SK-N-SH (cell line): ENCODE data around the gene BABAM1. TPM values are rescaled to one million over a fixed set of nuclear protein-coding genes. Genes with fewer than 3 reads are reported as not detected.
A peak's percentile ranks its signal among the peaks of the same experiment; 100 is the strongest.

Experiments used
- CTCF ChIA-PET: fragments of 300-600, 350-600 bp; formaldehyde crosslinking; extraction: SDS; loops from one replicate; lab custom pipeline; 2021; lab: Yijun Ruan, JAX
- POLR2A ChIA-PET: fragments of 350-600 bp; sonication (Branson Sonifier 250); formaldehyde crosslinking; extraction: SDS; loops from one replicate; lab custom pipeline; 2020; ENCODE audit warnings: antibody characterized with exemption, inconsistent platforms; lab: Yijun Ruan, JAX
- DNase-seq: peaks from one replicate; pipeline ENCODE4 v3.0.0; 2012
- H2AFZ ChIP-seq: fragments of 200-600 bp; sonication (generic); 2 replicates; pipeline ENCODE4 v1.8.1; 2016; ENCODE audit warnings: antibody characterized with exemption, mild to moderate bottlenecking, low read depth
- H3F3A ChIP-seq: fragments of 200-600 bp; sonication (generic); replicated peaks from 2 replicates; pipeline ENCODE3; 2016; ENCODE audit warnings: antibody characterized with exemption, mild to moderate bottlenecking; ENCODE audit not compliant: insufficient read depth
- H3K27ac ChIP-seq, 2 experiments: fragments of 200-500 bp in 1 of 2; fragments of 200-600 bp in 1 of 2; sonication (Bioruptor generic) in 1 of 2; sonication (generic), shearing (Covaris generic) in 1 of 2; 2 replicates each; pipeline versions ENCODE4 v1.5.1 to v1.6.1; 2014 to 2016; ENCODE audit warnings: low read depth in 2 of 2, inconsistent platforms in 1 of 2, low read length in 1 of 2, mild to moderate bottlenecking in 1 of 2, mixed read lengths in 1 of 2
- H3K27me3 ChIP-seq: fragments of 200-600 bp; sonication (generic), shearing (Covaris generic); 2 replicates; pipeline ENCODE4 v1.6.1; 2016; ENCODE audit warnings: mixed run types; ENCODE audit not compliant: insufficient read depth
- H3K36me3 ChIP-seq, 2 experiments: fragments of 200-500 bp in 1 of 2; fragments of 200-600 bp in 1 of 2; sonication (Bioruptor generic) in 1 of 2; sonication (generic) in 1 of 2; replicated peaks in 1 of 2; 2 replicates each; pipeline versions ENCODE3 to v1.5.1; 2014 to 2016; ENCODE audit warnings: low read length in 1 of 2, mild to moderate bottlenecking in 1 of 2; ENCODE audit not compliant: insufficient read depth in 2 of 2, control insufficient read depth in 1 of 2
- H3K4me1 ChIP-seq, 2 experiments: fragments of 200-500 bp in 1 of 2; fragments of 200-600 bp in 1 of 2; sonication (Bioruptor generic) in 1 of 2; sonication (generic), shearing (Covaris generic) in 1 of 2; 2 replicates each; pipeline versions ENCODE4 v1.5.1 to v1.6.1; 2014 to 2016; ENCODE audit warnings: low read depth in 1 of 2, low read length in 1 of 2, mixed run types in 1 of 2; ENCODE audit not compliant: insufficient read depth in 2 of 2, control insufficient read depth in 1 of 2
- H3K4me2 ChIP-seq: fragments of 200-600 bp; sonication (generic), shearing (Covaris generic); 2 replicates; pipeline ENCODE4 v1.6.1; 2017; ENCODE audit warnings: mixed run types
- H3K4me3 ChIP-seq, 2 experiments: fragments of 200-500 bp in 1 of 2; fragments of 200-600 bp in 1 of 2; sonication (Bioruptor generic) in 1 of 2; sonication (generic), shearing (Covaris generic) in 1 of 2; 2 replicates each; pipeline versions ENCODE4 v1.5.1 to v1.8.1; 2014 to 2016; ENCODE audit warnings: low read depth in 2 of 2, inconsistent platforms in 1 of 2, low read length in 1 of 2, mild to moderate bottlenecking in 1 of 2, mixed read lengths in 1 of 2, moderate library complexity in 1 of 2
- H3K79me2 ChIP-seq: fragments of 200-600 bp; sonication (generic); 2 replicates; pipeline ENCODE4 v1.8.1; 2017; ENCODE audit warnings: mild to moderate bottlenecking; ENCODE audit not compliant: insufficient read depth
- H3K9ac ChIP-seq: fragments of 200-600 bp; sonication (generic); 2 replicates; pipeline ENCODE4 v1.6.1; 2017; ENCODE audit warnings: mixed run types
- H3K9me2 ChIP-seq: fragments of 200-600 bp; sonication (generic); 2 replicates; pipeline ENCODE4 v1.6.1; 2017; ENCODE audit warnings: mixed run types
- H3K9me3 ChIP-seq: fragments of 200-600 bp; sonication (generic); 2 replicates; pipeline ENCODE4 v1.6.1; 2017; ENCODE audit warnings: mixed run types, mild to moderate bottlenecking, moderate library complexity
- H4K20me1 ChIP-seq: fragments of 200-600 bp; sonication (generic); 2 replicates; pipeline ENCODE4 v1.6.1; 2017; ENCODE audit warnings: mild to moderate bottlenecking, mixed run types; ENCODE audit not compliant: insufficient read depth
- CHD2 ChIP-seq: fragments of 150-350 bp; IDR thresholded peaks from 2 replicates; pipeline ENCODE4 v1.6.1; 2018; ENCODE audit warnings: low read length; ENCODE audit not compliant: partially characterized antibody
- EZH2phosphoT487 ChIP-seq: fragments of 200-600 bp; sonication (generic); IDR thresholded peaks from 2 replicates; pipeline ENCODE4 v1.6.1; 2017; ENCODE audit warnings: low read depth, mixed run types, mild to moderate bottlenecking, antibody characterized with exemption, moderate library complexity, borderline replicate concordance
- FOSL2 ChIP-seq: IDR thresholded peaks from 2 replicates; pipeline ENCODE4 v1.4.0; 2012; ENCODE audit warnings: low read depth, mild to moderate bottlenecking, moderate library complexity, borderline replicate concordance
- FOXJ3 ChIP-seq: sonication (generic); formaldehyde crosslinking; IDR thresholded peaks from 2 replicates; pipeline ENCODE4 v1.5.1; 2020; ENCODE audit warnings: mild to moderate bottlenecking, missing genetic modification reagents
- FOXM1 ChIP-seq: IDR thresholded peaks from 2 replicates; pipeline ENCODE4 v1.4.0; 2012; ENCODE audit warnings: low read depth, mild to moderate bottlenecking
- GABPA ChIP-seq: IDR thresholded peaks from 2 replicates; pipeline ENCODE4 v1.4.0; 2012; ENCODE audit warnings: low read depth, mild to moderate bottlenecking
- GATA2 ChIP-seq: sonication (generic); formaldehyde crosslinking; IDR thresholded peaks from 2 replicates; pipeline ENCODE4 v1.5.0; 2020; ENCODE audit warnings: mild to moderate bottlenecking, missing genetic modification reagents
- JUND ChIP-seq: IDR thresholded peaks from 2 replicates; pipeline ENCODE4 v1.4.0; 2012
- MAX ChIP-seq: IDR thresholded peaks from 2 replicates; pipeline ENCODE4 v1.4.0; 2012; ENCODE audit warnings: low read depth
- MEF2A ChIP-seq: IDR thresholded peaks from 2 replicates; pipeline ENCODE4 v1.4.0; 2012; ENCODE audit warnings: low read depth, borderline replicate concordance
- MXI1 ChIP-seq: IDR thresholded peaks from 2 replicates; pipeline ENCODE4 v1.6.1; 2012; ENCODE audit warnings: mild to moderate bottlenecking, low read depth, low read length, improper control_type of control experiment
- POLR2AphosphoS5 ChIP-seq: IDR thresholded peaks from 2 replicates; pipeline ENCODE4 v1.6.1; 2012; ENCODE audit warnings: low read depth, low read length
- RXRA ChIP-seq: IDR thresholded peaks from 2 replicates; pipeline ENCODE4 v1.4.0; 2012; ENCODE audit warnings: low read depth, mild to moderate bottlenecking, borderline replicate concordance
- SIN3A ChIP-seq: IDR thresholded peaks from 2 replicates; pipeline ENCODE4 v1.6.1; 2012; ENCODE audit warnings: low read depth, mild to moderate bottlenecking, low read length, moderate library complexity, borderline replicate concordance
- TEAD4 ChIP-seq: IDR thresholded peaks from 2 replicates; pipeline ENCODE4 v1.4.0; 2012; ENCODE audit warnings: mild to moderate bottlenecking, borderline replicate concordance; ENCODE audit not compliant: insufficient read depth
- USF2 ChIP-seq: fragments of 150-350 bp; IDR thresholded peaks from 2 replicates; pipeline ENCODE4 v1.6.1; 2017; ENCODE audit warnings: antibody characterized with exemption, low read length, low read depth, borderline replicate concordance
- YY1 ChIP-seq: IDR thresholded peaks from 2 replicates; pipeline ENCODE4 v1.4.0; 2012; ENCODE audit warnings: low read depth, mild to moderate bottlenecking
- WGBS: methylation state at CpG from one replicate; pipeline ENCODE4 v1.1.6; 2017; ENCODE audit warnings: low lambda C conversion rate; 5-methylcytosine and 5-hydroxymethylcytosine counted together
- polyA plus RNA-seq, 3 experiments: library from polyadenylated mRNA; depleted of rRNA; stranded (reverse); fragments of >200 nt; gene quantifications; 2 replicates each; pipeline ENCODE4 v1.2.3, GENCODE V29; 2012
- TF ChIP-seq, protein P1 (sequence below): IDR thresholded peaks from 2 replicates; pipeline ENCODE4 v1.4.0; 2012; ENCODE audit warnings: low read depth, borderline replicate concordance
- TF ChIP-seq, protein P2 (sequence below): fragments of 150-350 bp; IDR thresholded peaks from 2 replicates; pipeline ENCODE4 v1.6.1; 2016; ENCODE audit warnings: mild to moderate bottlenecking, low read depth, low read length

Gene BABAM1
- polyA plus RNA-seq, 1 of the 3 experiments (the other 2 are of a cell fraction) = 192 TPM

GRCh38 chr19:17275441-17276175 lies 8.4 kb downstream of the BABAM1 start:
- Histone ChIP-seq H3K9ac (no peak overlapping the region), H3K9me3 (no peaks in the 10 kb centered on the region), H3F3A (peaks cover 13% of the 10 kb centered on the region), H4K20me1 (no peaks in the 10 kb centered on the region), H3K4me1 (no peaks in the 10 kb centered on the region), H3K27me3 (no peaks in the 10 kb centered on the region), H3K9me2 (no peaks in the 10 kb centered on the region), H3K4me3 (no peak overlapping the region), H2AFZ (no peak overlapping the region), H3K4me2 (no peak overlapping the region), H3K79me2 (no peaks in the 10 kb centered on the region; the same call in 1 of the 2 replicates), H3K27ac (no peak overlapping the region), H3K36me3 (peaks cover 24 to 27% of the 10 kb centered on the region in 2 experiments)
- no peak for DNase-seq
- CTCF ChIA-PET = no interaction called here
- POLR2A ChIA-PET = no interaction called here
- WGBS = 97% methylated on average over 14 of the region's 19 CpGs
- TF ChIP-seq YY1 (no peak), SIN3A (no peak), FOXM1 (no peak), RXRA (no peak), MEF2A (no peak), CHD2 (no peak), FOSL2 (no peak), GABPA (no peak), JUND (no peak), MXI1 (no peak), EZH2phosphoT487 (no peak)
- TF ChIP-seq, protein P1, sequence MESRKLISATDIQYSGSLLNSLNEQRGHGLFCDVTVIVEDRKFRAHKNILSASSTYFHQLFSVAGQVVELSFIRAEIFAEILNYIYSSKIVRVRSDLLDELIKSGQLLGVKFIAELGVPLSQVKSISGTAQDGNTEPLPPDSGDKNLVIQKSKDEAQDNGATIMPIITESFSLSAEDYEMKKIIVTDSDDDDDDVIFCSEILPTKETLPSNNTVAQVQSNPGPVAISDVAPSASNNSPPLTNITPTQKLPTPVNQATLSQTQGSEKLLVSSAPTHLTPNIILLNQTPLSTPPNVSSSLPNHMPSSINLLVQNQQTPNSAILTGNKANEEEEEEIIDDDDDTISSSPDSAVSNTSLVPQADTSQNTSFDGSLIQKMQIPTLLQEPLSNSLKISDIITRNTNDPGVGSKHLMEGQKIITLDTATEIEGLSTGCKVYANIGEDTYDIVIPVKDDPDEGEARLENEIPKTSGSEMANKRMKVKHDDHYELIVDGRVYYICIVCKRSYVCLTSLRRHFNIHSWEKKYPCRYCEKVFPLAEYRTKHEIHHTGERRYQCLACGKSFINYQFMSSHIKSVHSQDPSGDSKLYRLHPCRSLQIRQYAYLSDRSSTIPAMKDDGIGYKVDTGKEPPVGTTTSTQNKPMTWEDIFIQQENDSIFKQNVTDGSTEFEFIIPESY = no peak
- TF ChIP-seq, protein P2, sequence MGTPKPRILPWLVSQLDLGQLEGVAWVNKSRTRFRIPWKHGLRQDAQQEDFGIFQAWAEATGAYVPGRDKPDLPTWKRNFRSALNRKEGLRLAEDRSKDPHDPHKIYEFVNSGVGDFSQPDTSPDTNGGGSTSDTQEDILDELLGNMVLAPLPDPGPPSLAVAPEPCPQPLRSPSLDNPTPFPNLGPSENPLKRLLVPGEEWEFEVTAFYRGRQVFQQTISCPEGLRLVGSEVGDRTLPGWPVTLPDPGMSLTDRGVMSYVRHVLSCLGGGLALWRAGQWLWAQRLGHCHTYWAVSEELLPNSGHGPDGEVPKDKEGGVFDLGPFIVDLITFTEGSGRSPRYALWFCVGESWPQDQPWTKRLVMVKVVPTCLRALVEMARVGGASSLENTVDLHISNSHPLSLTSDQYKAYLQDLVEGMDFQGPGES = no peak

DNA sequence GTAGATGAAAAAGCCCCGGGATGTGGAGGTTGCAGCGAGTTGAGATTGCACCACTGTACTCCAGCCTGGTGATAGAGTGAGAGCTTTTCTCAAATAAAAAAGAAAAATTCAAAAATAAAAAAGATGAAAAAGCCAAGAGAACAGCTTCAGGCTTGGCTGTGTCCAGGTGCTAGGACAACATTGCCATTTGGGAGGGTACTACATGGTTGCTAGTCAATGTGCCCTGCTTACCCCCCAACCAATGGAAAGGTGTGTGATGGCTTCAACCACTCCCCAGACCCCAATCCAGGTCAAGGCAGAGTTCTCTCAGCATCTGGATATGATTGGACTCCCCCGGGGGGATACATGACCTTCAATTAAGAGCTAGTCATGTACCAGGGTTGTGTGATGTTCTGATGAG lies 12.2 kb downstream of the BABAM1 start:
- WGBS = 65% methylated on average over 3 of the region's 3 CpGs
- POLR2A ChIA-PET = interaction anchor here (1.2 to 3.5 kb wide), 3 partner anchors 12 to 64 kb away, joined by 3 to 16 read pairs (median 4); partner anchors contain the start of genes BABAM1 and USE1
- TF ChIP-seq, protein P1 = no peak
- no peak for TF ChIP-seq MXI1
- TF ChIP-seq FOXM1 = no peak
- TF ChIP-seq JUND = no peak
- no peak for TF ChIP-seq GATA2 (CRISPR knock-in tag)
- no peak for TF ChIP-seq FOXJ3
- TF ChIP-seq TEAD4 = no peak
- no peak for TF ChIP-seq POLR2AphosphoS5
- TF ChIP-seq CHD2 = no peak
- TF ChIP-seq FOSL2 = no peak
- no peak for TF ChIP-seq MEF2A
- TF ChIP-seq GABPA = no peak
- TF ChIP-seq MAX = no peak
- TF ChIP-seq USF2 = no peak

More for the DNA sequence above, 12.2 kb downstream of the BABAM1 start:
- Histone ChIP-seq H3K4me2 (no peak overlapping the region), H3K9ac (no peak overlapping the region), H3K4me3 (no peak overlapping the region), H2AFZ (no peak overlapping the region), H3K9me2 (no peaks in the 10 kb centered on the region), H3K27ac (no peak overlapping the region), H4K20me1 (no peaks in the 10 kb centered on the region), H3K4me1 (peaks cover 0 to 2% of the 10 kb centered on the region in 2 experiments; a peak in 1 of 4 replicates), H3K79me2 (no peaks in the 10 kb centered on the region), H3K9me3 (no peaks in the 10 kb centered on the region), H3F3A (peaks cover 19% of the 10 kb centered on the region), H3K36me3 (peaks cover 8 to 13% of the 10 kb centered on the region in 2 experiments), H3K27me3 (no peaks in the 10 kb centered on the region)
- peak; percentile 51 for DNase-seq
- CTCF ChIA-PET = interaction anchor here (0.6 to 3.0 kb wide), 3 partner anchors 12 to 73 kb away, joined by 3 to 11 read pairs (median 4); partner anchors contain the start of gene BABAM1
